EH (cell line): Measurements from ENCODE around the gene SPPL2A.

Experiments used
- DNase-seq: peaks from one replicate; pipeline ENCODE4 v3.0.0-alpha.2; 2015; ENCODE audit warnings: low read depth

The SPPL2A gene

GRCh38 chr15:50686469-50687301 lies 78.8 kb downstream of the SPPL2A start, which contains the start of gene TRPM7:
TRPM7 (minus strand) TSS chr15:50686797; CDS start chr15:50686533, 264 bp downstream.
- peak; percentile 86 for DNase-seq

- peak; percentile 56 for DNase-seq
Measured at GRCh38 chr15:50685976-50686468, 79.5 kb downstream of the SPPL2A start.

DNA sequence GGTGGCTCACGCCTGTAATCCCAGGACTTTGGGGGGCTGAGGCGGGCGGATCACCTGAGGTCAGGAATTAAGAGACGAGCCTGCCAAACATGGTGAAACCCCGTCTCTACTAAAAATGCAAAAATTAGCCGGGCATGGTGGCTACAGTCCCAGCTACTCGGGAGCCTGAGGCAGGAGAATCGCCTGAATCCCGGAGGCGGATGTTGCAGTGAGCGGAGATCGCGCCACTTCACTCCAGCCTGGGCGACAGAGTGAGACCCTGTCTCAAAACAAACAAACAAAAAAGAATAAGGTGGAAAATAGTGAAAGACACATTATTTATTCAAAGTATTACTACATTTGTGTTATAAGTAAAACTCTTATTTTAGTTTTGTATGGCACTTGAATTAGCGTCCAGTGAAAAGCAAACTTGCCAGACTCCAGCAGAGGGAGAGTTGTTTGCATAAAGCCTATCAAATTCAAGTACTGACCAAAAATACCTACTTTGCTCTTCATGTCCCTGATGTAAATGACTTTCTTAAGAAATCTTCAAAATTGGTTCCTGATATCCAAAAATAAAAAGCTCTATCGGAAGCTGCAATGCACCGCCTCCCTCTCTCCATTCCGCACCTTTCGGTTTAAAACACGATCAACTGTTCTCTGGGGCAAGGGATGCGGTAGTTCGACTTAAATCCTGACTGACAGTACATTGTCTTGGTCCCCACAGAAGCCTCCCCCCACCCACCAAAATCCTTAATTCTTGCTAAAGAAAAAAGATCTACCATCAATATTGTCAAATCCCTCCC lies 80.1 kb downstream of the SPPL2A start:
- DNase-seq: peak; percentile 8

DNA sequence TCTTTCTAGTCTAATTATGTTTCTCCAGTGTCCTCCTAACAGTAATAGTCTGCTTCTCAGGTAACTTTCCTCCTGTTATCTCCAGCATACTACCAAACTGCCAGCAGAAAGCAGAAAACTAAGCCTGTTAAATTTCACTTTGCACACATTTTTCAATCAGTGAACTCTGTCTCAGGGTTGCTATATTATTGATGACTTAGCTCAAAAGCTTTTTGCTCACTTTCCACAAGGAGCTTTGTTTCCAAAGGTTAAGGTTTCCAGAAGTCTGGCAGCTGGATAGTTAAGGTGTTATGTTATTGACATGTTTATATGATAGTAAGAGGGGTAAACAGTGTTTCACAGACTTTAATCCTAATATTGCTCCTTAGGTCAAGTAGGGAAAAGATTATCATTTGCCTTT lies 84.0 kb downstream of the SPPL2A start:
- no peak for DNase-seq

DNA sequence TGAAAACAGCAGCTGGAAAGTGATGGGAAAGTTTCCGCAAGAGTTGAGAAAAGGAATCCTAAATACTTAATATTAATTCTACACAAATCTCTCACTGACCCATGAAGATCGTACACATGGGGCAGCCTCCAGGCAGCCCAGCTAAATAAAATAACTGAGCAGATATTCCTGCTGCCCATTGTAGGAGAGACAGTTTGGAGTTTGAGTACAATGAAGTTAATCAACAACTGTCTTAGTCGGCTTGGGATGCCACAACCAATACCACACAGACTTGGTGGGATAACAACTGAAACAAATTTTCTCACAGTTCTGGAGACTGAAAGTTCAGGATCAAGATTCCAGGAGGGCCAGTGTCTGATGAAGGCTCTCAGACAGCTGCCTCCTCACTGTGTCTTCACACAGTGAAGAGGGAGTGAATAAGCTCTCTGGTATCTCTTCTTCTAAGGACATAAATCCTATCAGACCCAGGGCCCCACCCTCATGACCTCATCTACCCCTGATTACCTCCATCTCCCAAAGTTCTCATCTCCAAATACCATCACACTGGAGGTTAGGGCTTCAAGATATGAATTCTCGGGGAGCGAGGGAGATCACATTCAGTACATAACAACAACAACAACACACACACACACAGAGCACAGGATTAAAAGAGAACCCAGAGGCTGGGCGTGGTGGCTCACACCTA lies 88.6 kb downstream of the SPPL2A start:
- peak; percentile 90 for DNase-seq

DNA sequence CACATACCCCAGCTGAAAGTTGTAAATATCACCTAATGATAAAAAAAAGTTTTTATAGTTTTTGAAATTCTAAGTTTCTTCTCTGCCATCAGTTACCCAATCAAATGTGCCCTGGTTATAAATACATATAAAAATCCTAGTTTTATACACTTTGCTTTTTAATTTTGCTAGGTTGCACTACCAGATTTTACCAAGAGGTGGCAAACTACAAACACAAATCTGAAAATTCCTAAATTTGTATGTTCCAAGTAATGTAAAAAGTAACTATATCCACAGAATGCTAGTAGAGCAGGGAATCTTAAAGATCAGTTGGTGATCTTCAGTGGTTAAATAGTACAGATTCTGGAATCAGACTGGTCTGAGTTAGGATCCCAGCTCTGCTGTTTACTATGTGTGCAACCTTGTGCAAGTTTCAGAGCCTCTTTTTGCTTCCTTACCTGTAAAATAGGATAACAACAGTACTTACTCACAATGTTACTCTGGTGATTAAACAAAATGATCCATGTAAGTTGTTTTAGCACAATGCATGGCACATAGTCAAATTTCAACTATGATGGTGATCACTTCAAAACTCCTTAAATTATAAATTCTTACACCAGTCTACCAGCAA lies 89.9 kb downstream of the SPPL2A start:
- peak; percentile 52 for DNase-seq

DNA sequence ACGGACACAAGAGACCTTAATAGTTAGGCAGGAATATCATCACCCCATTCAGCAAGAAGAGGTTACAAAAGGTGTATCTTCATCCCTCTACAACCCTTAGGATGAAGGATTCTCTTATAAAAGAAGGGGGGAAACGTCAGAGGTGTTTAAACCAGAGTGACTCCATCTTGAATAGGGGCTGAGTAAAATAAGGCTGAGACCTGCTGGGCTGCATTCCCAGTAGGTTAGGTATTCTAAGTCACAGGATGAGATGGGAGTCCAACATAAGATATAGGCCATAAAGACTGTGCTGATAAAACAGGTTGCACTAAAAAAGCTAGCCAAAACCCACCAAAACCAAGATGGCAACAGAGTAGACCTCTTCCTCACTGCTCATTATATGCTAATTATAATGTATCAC lies 95.4 kb downstream of the SPPL2A start:
- DNase-seq: no peak

- no peak for DNase-seq
Measured at GRCh38 chr15:50669611-50670010, 95.9 kb downstream of the SPPL2A start.

DNA sequence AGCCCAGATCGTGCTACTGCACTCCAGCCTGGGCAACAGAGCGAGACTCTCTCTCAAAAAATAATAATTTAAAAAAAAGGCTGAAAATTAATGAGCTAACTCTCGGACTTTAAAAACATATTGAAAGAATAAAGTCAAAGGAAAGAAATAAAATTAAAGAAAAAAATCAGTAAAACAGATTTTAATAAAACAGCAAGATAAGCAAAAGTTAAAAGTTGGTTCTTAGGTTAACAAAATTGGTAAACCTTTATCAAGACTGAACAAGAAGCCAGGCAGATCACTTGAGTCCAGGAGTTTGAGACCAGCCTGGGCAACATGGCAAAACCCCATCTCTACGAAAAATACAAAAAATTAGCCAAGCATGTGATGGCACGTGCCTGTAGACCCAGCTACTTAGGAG lies 99.6 kb downstream of the SPPL2A start:
- DNase-seq: no peak

GRCh38 chr15:50655555-50655954 lies 110.0 kb downstream of the SPPL2A start:
- DNase-seq: no peak

- no peak for DNase-seq
Measured at GRCh38 chr15:50653156-50653743, 112.3 kb downstream of the SPPL2A start.

DNA sequence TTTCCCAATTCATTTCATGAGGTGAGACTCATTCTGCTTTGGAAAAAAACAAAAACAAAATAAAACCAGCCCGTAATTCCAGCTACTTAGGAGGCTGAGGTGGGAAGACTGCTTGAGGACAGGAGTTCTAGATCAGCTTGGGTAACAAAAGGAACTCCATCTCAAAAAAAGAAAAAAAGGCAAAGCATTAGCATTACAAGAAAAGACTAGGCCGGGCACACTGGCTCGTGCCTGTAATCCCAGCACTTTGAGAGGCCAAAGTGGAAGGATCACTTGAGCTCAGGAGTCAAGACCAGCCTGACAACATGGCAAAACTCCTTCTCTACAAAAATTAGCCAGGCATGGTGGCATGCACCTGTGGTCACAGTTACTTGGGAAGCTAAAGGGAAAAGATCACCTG lies 112.8 kb downstream of the SPPL2A start:
- no peak for DNase-seq
